ENCODE results near the gene TLR7.

DNA sequence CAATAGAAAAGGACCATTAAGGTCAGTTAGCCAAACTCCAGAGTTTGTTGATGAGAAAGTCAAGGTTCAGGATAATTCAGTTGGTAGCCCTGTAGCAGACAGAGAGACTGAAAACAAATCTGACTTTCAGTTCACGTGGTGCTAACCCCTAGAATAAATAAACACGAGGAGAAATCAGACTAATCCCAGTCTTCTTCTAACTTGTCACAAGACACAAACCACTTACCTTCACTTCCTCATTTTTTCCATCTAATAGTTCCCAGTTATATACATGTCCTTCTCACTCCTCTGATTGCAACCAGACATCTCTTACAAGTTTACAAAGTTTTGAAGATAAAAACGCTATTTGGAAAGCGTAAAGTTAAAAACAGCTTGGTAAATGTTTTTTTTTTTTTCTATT lies 7.7 kb downstream of the TLR7 start:
- no peak for TF ChIP-seq ZNF138 (CRISPR knock-in tag; IDR thresholded peaks at IDR 0.05; ENCODE audit: low read depth)
- TF ChIP-seq FOXK1 (CRISPR knock-in tag; IDR thresholded peaks at IDR 0.05; ENCODE audit: borderline replicate concordance, low read depth): no peak
- TF ChIP-seq, protein P1, sequence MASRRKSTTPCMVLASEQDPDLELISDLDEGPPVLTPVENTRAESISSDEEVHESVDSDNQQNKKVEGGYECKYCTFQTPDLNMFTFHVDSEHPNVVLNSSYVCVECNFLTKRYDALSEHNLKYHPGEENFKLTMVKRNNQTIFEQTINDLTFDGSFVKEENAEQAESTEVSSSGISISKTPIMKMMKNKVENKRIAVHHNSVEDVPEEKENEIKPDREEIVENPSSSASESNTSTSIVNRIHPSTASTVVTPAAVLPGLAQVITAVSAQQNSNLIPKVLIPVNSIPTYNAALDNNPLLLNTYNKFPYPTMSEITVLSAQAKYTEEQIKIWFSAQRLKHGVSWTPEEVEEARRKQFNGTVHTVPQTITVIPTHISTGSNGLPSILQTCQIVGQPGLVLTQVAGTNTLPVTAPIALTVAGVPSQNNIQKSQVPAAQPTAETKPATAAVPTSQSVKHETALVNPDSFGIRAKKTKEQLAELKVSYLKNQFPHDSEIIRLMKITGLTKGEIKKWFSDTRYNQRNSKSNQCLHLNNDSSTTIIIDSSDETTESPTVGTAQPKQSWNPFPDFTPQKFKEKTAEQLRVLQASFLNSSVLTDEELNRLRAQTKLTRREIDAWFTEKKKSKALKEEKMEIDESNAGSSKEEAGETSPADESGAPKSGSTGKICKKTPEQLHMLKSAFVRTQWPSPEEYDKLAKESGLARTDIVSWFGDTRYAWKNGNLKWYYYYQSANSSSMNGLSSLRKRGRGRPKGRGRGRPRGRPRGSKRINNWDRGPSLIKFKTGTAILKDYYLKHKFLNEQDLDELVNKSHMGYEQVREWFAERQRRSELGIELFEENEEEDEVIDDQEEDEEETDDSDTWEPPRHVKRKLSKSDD (CRISPR knock-in tag; IDR thresholded peaks at IDR 0.05; ENCODE audit: low read depth): no peak
- TF ChIP-seq ZNF333 (CRISPR knock-in tag; IDR thresholded peaks at IDR 0.05; ENCODE audit: borderline replicate concordance): no peak
- TF ChIP-seq, protein P2, sequence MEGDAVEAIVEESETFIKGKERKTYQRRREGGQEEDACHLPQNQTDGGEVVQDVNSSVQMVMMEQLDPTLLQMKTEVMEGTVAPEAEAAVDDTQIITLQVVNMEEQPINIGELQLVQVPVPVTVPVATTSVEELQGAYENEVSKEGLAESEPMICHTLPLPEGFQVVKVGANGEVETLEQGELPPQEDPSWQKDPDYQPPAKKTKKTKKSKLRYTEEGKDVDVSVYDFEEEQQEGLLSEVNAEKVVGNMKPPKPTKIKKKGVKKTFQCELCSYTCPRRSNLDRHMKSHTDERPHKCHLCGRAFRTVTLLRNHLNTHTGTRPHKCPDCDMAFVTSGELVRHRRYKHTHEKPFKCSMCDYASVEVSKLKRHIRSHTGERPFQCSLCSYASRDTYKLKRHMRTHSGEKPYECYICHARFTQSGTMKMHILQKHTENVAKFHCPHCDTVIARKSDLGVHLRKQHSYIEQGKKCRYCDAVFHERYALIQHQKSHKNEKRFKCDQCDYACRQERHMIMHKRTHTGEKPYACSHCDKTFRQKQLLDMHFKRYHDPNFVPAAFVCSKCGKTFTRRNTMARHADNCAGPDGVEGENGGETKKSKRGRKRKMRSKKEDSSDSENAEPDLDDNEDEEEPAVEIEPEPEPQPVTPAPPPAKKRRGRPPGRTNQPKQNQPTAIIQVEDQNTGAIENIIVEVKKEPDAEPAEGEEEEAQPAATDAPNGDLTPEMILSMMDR (CRISPR knock-in tag; IDR thresholded peaks at IDR 0.05): no peak
- TF ChIP-seq RARA (CRISPR knock-in tag; IDR thresholded peaks at IDR 0.05): no peak
- no peak for TF ChIP-seq SRSF9 (IDR thresholded peaks at IDR 0.05; ENCODE audit: borderline replicate concordance, insufficient read depth, low read depth, low read length, poor library complexity, severe bottlenecking)
- TF ChIP-seq, protein P3, sequence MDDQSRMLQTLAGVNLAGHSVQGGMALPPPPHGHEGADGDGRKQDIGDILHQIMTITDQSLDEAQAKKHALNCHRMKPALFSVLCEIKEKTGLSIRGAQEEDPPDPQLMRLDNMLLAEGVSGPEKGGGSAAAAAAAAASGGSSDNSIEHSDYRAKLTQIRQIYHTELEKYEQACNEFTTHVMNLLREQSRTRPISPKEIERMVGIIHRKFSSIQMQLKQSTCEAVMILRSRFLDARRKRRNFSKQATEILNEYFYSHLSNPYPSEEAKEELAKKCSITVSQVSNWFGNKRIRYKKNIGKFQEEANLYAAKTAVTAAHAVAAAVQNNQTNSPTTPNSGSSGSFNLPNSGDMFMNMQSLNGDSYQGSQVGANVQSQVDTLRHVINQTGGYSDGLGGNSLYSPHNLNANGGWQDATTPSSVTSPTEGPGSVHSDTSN (CRISPR knock-in tag; IDR thresholded peaks at IDR 0.05; ENCODE audit: borderline replicate concordance): no peak
- no peak for TF ChIP-seq NFE2L2 (IDR thresholded peaks at IDR 0.05; ENCODE audit: low read length)
- no peak for TF ChIP-seq MAFG (CRISPR knock-in tag; IDR thresholded peaks at IDR 0.05)
- no peak for TF ChIP-seq POGZ (CRISPR knock-in tag; IDR thresholded peaks at IDR 0.05)
- TF ChIP-seq, protein P4, sequence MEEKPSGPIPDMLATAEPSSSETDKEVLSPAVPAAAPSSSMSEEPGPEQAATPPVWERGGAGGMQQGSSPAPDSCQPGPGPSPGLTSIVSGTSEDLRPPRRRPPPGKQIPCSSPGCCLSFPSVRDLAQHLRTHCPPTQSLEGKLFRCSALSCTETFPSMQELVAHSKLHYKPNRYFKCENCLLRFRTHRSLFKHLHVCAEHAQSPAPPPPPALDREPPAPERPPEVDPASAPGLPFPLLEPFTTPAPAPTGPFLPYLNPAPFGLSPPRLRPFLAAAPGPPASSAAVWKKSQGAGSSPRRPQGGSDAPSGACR (CRISPR knock-in tag; IDR thresholded peaks at IDR 0.05): no peak
- no peak for TF ChIP-seq MEIS2 (CRISPR knock-in tag; IDR thresholded peaks at IDR 0.05)

All from HepG2 (cell line).